ENCODE results near the gene HSPH1.
A peak's percentile ranks its signal among the peaks of the same experiment; 100 is the strongest.

HSPH1 gene

GRCh38 chr13:31161557-31162150, at the start of gene HSPH1:
Gene HSPH1 (minus strand): TSS chr13:31161904. CDS start chr13:31161582, 322 bp downstream.
- DNase-seq (ENCODE audit: low spot score), result peak; percentile 94
- no peak for FAIRE-seq

GRCh38 chr13:31209841-31210210, 48.1 kb upstream of the HSPH1 start:
- DNase-seq (ENCODE audit: low spot score), result no peak
- no peak for FAIRE-seq

GRCh38 chr13:31209172-31209840, 47.6 kb upstream of the HSPH1 start:
- FAIRE-seq, result no peak
- DNase-seq (ENCODE audit: low spot score), result peak; percentile 13

- no peak for FAIRE-seq
- no peak for DNase-seq (ENCODE audit: low spot score)
These were observed 46.9 kb upstream of the HSPH1 start for GRCh38 chr13:31208559-31209122.

GRCh38 chr13:31207661-31208552, 46.2 kb upstream of the HSPH1 start:
- no peak for FAIRE-seq
- no peak for DNase-seq (ENCODE audit: low spot score)

- no peak for FAIRE-seq
These were observed 42.9 kb upstream of the HSPH1 start for GRCh38 chr13:31204592-31204991.

GRCh38 chr13:31201341-31202031, 39.8 kb upstream of the HSPH1 start:
- FAIRE-seq (no peak), DNase-seq (ENCODE audit: low spot score) (peak; percentile 11)

More at GRCh38 chr13:31204592-31204991, 42.9 kb upstream of the HSPH1 start:
- peak; percentile 52 for DNase-seq (ENCODE audit: low spot score)

GRCh38 chr13:31200637-31200971, 38.9 kb upstream of the HSPH1 start:
- no peak for FAIRE-seq
- peak; percentile 56 for DNase-seq (ENCODE audit: low spot score)

GRCh38 chr13:31199849-31200636, 38.3 kb upstream of the HSPH1 start, which contains the start of gene B3GLCT:
Gene B3GLCT (plus strand): TSS chr13:31199975. CDS start chr13:31200085, 110 bp downstream.
- FAIRE-seq (no peak), DNase-seq (ENCODE audit: low spot score) (peak; percentile 87)

- FAIRE-seq, result no peak
These were observed 37.8 kb upstream of the HSPH1 start for GRCh38 chr13:31199527-31199848.

GRCh38 chr13:31198519-31198918, 36.8 kb upstream of the HSPH1 start:
- FAIRE-seq, result no peak

More at GRCh38 chr13:31199527-31199848, 37.8 kb upstream of the HSPH1 start:
- DNase-seq (ENCODE audit: low spot score), result no peak

GRCh38 chr13:31196992-31197391, 35.3 kb upstream of the HSPH1 start:
- DNase-seq (ENCODE audit: low spot score), result no peak
- FAIRE-seq, result no peak

More at GRCh38 chr13:31198519-31198918, 36.8 kb upstream of the HSPH1 start:
- no peak for DNase-seq (ENCODE audit: low spot score)

- DNase-seq (ENCODE audit: low spot score) (no peak), FAIRE-seq (no peak)
These were observed 33.9 kb upstream of the HSPH1 start for GRCh38 chr13:31195616-31196015.

GRCh38 chr13:31192306-31192705, 30.6 kb upstream of the HSPH1 start:
- FAIRE-seq (no peak), DNase-seq (ENCODE audit: low spot score) (no peak)

GRCh38 chr13:31191748-31192147, 30.0 kb upstream of the HSPH1 start:
- DNase-seq (ENCODE audit: low spot score) (no peak), FAIRE-seq (no peak)

GRCh38 chr13:31184981-31185645, 23.4 kb upstream of the HSPH1 start:
- FAIRE-seq, result no peak

GRCh38 chr13:31184451-31184850, 22.7 kb upstream of the HSPH1 start:
- FAIRE-seq, result no peak

More at GRCh38 chr13:31184981-31185645, 23.4 kb upstream of the HSPH1 start:
- no peak for DNase-seq (ENCODE audit: low spot score)

GRCh38 chr13:31182987-31183386, 21.3 kb upstream of the HSPH1 start:
- FAIRE-seq (no peak), DNase-seq (ENCODE audit: low spot score) (no peak)

More at GRCh38 chr13:31184451-31184850, 22.7 kb upstream of the HSPH1 start:
- no peak for DNase-seq (ENCODE audit: low spot score)

- FAIRE-seq (no peak), DNase-seq (ENCODE audit: low spot score) (no peak)
These were observed 18.1 kb upstream of the HSPH1 start for GRCh38 chr13:31179754-31180153.

GRCh38 chr13:31179241-31179640, 17.5 kb upstream of the HSPH1 start:
- FAIRE-seq, result no peak
- no peak for DNase-seq (ENCODE audit: low spot score)

Measured in urothelium cell line (cell line).